NCI-H345 treated with DMSO at 0.1 percent for 48 hours (cell line): ENCODE measurements around the gene ZMIZ1.

Source experiments
- DNase-seq: peaks from one replicate; lab custom pipeline; 2025; ENCODE audit not compliant: unreplicated experiment; lab: John Stamatoyannopoulos, UW

ZMIZ1 gene

GRCh38 chr10:79149345-79149661 is 80.5 kb downstream of the ZMIZ1 start:
- no peak for DNase-seq

GRCh38 chr10:79149662-79150443 is 81.1 kb downstream of the ZMIZ1 start:
- DNase-seq, result no peak

- DNase-seq, result no peak
Observed at GRCh38 chr10:79150444-79150754, 81.6 kb downstream of the ZMIZ1 start.

GRCh38 chr10:79152423-79152817 is 83.7 kb downstream of the ZMIZ1 start:
- DNase-seq, result no peak

- no peak for DNase-seq
Observed at GRCh38 chr10:79153745-79154144, 85.0 kb downstream of the ZMIZ1 start.

GRCh38 chr10:79155301-79156081 is 86.7 kb downstream of the ZMIZ1 start:
- DNase-seq, result no peak

GRCh38 chr10:79156334-79157274 is 87.8 kb downstream of the ZMIZ1 start:
- no peak for DNase-seq

GRCh38 chr10:79158004-79158340 is 89.2 kb downstream of the ZMIZ1 start:
- DNase-seq, result no peak

- DNase-seq, result no peak
Observed at GRCh38 chr10:79158402-79159097, 89.8 kb downstream of the ZMIZ1 start.

GRCh38 chr10:79159141-79159651 is 90.4 kb downstream of the ZMIZ1 start:
- DNase-seq, result no peak

GRCh38 chr10:79159785-79160184 is 91.0 kb downstream of the ZMIZ1 start:
- no peak for DNase-seq

GRCh38 chr10:79160191-79160590 is 91.4 kb downstream of the ZMIZ1 start:
- DNase-seq, result no peak

- DNase-seq, result no peak
Observed at GRCh38 chr10:79161557-79161956, 92.8 kb downstream of the ZMIZ1 start.

- no peak for DNase-seq
Observed at GRCh38 chr10:79162022-79162421, 93.3 kb downstream of the ZMIZ1 start.

GRCh38 chr10:79162861-79163665 is 94.3 kb downstream of the ZMIZ1 start:
- no peak for DNase-seq

- DNase-seq, result no peak
Observed at GRCh38 chr10:79163666-79163975, 94.9 kb downstream of the ZMIZ1 start.

- no peak for DNase-seq
Observed at GRCh38 chr10:79164075-79164474, 95.3 kb downstream of the ZMIZ1 start.

- DNase-seq, result no peak
Observed at GRCh38 chr10:79165070-79165778, 96.5 kb downstream of the ZMIZ1 start.

- no peak for DNase-seq
Observed at GRCh38 chr10:79166312-79166721, 97.6 kb downstream of the ZMIZ1 start.

- DNase-seq, result no peak
Observed at GRCh38 chr10:79166741-79167140, 98.0 kb downstream of the ZMIZ1 start.
